ENCODE measurements around the gene CLASP2.
A peak's percentile ranks its signal among the peaks of the same experiment; 100 is the strongest.
"Not testable (repeated sequence)": the region's sequence is repeated elsewhere in the genome, so short reads cannot be mapped to it uniquely, and the experiment has no call there.

Gene CLASP2

DNA sequence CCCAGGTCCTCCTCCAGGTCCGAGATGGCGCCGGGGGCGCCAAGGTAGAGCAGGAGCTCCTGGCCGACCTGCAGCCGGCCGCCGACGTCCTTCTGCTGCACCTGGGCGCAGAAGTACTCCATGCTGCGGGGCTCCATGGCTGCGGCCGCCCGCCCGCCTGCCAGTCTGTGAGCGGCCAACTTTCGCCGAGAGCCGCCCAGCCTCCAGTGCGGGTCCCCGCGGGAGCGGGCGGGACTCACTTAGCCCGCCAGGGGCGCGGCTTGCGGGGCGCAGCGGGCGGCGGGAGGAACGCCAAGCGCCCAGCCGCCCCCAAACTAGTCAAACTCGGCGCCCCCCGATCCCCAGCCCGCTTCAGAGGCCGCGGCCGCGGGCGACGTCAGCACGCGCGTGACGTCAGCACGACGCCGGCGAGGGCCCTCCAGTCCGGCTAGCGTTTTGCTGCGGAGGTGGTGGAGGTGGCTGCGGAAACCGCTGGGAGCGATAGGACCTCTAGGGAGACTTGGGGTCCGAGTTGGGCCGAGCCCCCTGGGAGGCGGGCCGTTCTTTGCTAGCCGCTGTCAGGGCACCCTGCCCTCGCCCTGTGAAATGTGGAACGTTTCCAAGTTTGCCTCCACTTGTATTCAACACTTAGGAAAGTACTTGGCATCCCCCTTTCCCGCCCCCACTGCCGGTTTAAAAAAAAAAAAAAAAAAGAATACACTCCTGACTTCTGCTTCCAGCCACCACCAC is at the start of gene CLASP2:
Gene CLASP2 (minus strand): TSS at position 389 of the 729 bp plus-strand sequence. CDS start 252 bp downstream, at position 137.
- peak; percentile 84 for DNase-seq

DNA sequence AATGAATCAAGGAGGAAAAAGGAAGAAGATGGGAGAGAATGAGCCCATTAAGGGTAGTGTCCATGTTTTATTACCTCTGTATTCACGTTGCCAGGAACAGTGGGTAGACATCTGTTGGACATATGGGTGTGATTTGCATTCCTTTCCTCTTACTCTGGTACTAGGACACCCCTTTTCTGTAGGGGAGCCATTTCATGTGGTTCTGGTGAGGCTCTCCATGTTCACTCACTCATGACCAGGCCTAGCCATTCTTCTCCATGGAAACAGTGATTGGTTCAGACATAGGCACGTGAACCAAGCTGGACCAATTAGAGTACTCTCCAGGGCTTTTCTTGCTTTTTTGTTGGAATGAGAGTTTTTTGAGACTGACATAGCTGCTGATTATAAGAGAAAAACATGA is 40.8 kb upstream of the CLASP2 start:
- DNase-seq: no peak

DNA sequence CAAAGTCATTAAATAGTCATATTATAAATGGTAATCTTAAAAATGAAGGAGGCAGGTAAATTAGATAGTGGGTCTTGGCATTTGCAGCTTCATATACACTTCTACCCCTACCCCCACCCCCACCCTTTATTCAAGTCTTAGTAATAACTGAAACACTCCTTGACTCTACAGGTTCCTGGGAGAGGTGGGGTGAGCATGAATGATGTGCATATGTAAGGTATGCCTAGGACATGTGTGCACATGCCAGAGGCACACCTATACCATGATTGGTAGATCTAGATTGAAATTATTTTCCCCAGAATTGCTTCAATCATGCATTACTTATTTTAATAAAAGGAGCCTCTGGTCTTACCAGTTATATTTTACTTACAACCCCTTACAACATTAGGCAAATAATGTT is 40.2 kb upstream of the CLASP2 start:
- no peak for DNase-seq

DNA sequence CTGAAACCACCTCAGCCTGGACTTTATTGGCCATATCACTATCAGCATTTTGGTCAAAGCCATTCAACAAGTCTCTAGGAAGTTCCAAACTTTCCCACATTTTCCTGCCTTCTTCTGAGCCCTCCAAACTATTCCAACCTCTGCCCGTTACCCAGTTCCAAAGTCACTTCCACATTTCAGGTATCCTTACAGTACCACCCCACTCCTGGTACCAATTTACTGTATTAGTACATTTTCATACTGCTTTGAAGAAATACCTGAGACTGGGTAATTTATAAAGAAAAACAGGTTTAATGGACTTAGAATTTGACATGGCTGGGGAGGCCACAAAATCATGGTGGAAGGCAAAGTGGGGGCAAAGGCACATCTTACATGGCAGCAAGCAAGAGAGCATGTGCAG is 36.3 kb upstream of the CLASP2 start:
- DNase-seq: not testable (repeated sequence)

DNA sequence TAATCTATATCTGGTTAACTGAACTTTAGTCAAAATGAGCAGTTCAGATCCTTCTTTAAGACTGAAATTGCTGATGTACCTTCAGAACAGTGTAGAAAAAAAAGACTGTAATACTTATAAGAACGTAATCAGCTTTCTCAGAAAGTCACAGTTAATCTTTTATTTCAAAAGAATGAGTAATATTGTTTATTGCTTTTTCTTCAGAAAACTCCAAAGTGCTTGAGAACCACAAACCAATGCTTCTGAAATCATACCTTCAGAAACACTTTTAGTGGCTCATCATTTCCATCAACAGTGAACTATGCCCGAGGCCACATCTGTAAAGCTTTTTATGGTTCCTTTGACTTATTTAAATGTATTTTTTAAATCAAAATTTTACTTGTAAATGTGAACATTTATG is 33.3 kb upstream of the CLASP2 start:
- DNase-seq: no peak

DNA sequence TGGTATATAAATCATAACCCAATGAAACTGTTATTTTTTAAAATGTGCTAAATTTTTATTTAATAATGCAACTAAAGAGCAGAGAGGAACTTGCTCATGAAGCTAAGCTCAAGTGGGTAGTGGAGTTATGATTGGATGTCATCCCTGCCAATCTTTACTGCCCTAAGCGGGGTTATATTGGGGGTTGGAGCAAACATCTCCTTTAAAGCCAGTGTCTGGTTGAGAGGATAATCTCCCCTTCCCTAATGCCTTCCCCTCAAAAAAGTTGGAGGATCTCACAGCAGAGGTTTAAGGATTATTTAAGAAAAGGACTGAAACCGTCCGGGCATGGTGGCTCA is 32.1 kb upstream of the CLASP2 start:
- no peak for DNase-seq

DNA sequence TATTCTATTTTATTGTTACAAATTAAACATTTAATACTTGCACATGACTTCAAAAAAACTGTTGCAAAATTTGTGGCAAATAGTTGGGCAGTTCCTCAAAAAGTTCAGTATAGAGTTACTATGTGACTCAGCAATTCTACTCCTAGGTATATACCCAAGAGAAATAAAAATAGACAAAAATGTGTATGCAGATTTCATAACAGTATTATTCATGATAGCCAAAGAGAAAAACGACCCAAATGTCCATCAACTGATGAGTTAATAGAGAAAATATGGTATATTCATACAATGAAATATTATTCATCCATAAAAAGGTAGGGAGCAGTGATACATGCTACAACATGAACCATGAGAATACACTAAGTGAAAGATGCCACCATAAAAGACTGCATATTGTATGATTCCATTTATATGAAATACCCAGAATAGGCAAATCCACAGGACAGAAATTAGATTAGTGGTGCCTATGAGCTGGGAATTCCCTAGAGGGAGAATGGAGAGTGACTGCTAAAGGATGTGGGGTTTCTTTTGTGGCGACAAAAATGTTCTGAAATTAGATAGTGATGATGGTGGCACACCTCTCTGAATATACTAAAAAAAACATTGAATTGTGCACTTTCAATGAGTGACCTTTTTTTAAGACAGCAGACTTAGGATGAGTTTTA is 31.6 kb upstream of the CLASP2 start:
- DNase-seq: no peak

DNA sequence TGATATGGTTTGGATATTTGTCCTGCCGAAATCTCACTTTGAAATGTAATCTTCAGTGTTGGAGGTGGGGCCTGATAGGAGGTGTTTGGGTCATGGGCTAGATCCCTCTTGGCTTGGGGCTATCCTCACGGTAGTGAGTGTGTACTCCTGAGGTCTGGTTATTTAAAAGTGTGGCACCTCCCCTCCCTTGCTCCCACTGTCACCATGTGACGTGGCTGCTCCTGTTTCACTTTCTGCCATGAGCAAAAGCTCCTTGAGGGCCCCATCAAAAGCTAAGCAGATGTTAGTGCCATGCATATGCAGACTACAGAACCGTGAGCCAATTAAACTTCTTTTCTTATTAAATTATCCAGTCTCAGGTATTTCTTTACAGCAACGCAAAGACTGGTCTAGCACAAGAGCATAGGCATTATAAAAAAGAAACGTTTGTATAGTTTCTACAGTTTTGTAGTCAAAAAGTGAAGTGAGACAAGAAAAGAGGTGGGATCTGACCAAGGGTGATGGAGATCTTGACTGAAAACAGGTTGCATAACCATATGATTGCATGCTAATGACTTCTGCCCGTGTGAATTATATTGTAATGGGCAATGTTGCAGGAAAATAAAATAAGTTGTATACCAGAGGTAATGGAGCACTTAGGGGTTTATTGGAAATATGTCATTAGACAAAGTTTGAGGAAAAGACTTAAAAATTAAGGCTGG is 28.5 kb upstream of the CLASP2 start:
- no peak for DNase-seq

DNA sequence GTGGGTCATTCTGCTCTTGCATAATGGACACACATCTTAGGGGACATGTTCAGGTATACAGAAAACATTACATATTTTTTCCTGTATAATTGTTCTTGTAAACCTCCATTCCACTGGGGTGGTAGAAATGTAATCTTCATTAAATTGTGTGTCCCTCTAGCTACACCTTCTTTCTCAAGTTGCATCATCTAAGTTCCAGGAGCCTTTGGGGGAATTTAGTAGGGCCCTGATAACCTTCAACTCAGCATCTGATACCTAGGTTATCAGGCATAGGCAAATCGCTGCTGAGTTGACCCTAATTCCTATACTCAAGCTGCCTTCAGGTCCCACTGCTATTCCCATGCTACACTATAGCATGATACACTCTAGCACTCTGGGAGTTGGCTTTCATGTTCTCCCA is 19.1 kb upstream of the CLASP2 start:
- DNase-seq: no peak

DNA sequence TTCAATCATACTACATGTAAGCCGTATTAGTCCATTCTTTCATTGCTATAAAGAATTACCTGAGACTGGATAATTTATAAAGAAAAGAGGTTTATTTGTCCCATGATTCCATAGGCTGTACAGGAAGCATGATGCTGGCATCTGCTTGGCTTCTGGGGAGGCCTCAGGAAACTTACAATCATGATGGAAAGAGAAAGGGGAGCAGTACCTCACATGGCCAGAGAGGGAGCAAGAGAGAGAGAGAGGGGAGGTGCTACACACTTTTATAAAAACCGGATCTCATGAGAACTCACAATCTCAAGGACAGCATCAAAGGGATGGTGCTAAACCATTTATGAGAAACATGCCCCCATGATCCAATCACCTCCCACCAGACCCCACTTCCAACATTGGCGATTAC is 14.3 kb upstream of the CLASP2 start:
- no peak for DNase-seq

DNA sequence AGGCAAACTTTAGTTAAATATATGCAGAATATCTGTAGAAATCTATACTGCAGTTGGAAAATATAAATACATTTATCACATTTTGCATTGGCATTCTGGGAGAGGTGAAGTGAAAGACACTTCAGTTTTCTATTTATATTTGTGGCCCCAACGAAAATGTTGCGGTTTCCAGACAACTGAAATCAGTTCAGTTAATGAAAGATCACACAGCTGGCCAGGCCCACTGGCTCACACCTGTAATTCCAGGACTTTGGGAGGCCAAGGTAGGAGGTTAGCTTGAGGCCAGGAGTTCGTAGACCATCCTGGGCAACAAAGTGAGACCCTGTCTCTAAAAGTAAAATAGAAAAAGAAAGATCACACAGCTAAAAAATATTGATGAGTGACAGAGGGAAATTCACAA is 11.9 kb upstream of the CLASP2 start:
- DNase-seq: no peak

DNA sequence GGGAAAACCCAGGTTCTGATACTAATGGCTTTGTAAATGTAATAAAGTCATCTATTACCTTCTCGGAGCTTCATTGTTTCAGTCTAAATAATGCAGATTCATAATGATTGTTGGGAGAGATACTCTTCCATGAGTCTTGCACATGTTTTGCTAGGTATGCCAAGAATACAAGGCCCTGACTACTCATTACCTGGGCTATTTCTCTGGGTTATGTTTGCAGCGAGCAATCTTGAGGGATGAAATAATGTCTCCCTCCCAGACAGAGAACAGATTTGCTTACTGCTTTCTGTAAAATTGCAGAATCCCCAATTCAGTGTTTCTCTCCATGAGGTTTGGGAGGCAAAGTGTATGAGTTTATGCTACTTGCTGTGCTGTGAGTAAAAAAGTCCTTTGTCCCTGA is 6.2 kb upstream of the CLASP2 start:
- DNase-seq: no peak

DNA sequence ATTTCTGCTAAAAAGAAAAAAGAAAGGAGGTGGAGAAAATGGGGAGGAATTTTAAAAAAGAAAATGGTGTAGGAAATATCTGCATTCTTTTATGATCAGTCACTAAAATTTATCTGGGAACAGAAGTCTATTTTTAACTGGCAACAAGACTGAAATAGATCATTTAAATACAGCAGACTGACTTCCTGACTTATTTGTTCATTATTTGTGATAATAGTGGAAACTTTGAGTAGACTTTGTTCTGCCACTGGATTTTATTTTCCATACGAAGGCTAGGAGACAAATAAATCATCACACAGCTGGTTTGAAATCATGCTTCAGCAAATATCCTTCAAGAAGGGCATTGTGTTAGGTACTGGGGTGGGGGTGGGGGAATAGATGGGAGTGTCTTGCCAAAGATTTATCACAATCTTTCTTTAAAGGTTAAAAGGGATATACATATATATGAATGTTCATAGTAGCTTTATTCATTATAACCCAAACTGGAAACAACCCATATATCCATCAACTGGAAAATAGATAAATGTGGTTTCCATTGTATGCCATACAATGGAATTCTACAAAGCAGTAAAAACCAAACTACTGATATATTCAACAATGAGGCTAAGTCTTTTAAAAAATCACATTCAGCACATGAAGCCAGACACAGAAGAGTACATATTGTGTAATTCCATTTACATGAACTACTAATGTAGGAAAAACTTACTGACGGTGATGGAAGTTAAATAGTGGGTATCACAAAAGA is 4.7 kb upstream of the CLASP2 start:
- no peak for DNase-seq

DNA sequence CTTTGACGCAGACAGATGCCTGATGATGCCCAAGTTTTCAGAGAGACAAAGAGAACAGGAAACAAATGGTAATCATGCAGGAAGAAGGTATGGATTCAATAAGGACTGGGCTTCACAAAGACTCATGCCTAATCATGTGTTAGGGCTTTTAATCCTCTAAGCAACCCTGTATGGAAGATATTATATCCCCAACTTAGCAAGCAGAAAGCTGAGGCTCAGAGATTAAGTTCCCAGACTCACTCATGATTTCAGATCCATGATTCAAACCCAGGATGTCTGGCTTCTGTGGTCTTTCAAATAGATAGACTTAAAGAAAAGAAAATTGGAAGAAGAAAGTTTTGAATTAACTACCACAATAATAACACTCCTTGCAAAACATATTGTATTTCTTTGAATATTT is 4.1 kb upstream of the CLASP2 start:
- DNase-seq: no peak

DNA sequence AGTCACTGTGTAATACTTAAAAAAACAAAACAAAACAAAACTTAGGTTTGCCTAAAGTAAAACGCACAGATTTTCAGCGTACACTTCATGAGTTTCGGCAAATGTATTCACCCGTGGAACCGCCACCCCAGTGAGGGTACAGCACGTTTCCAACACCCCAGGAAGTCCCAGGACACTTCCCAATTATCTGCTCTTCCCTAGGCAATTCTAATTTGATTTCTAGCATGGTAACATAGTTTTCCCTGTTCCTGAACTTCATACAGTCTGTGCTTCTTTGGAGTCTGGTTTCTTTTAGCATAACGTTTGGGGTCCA is 497 bp upstream of the CLASP2 start:
- DNase-seq: no peak

DNA sequence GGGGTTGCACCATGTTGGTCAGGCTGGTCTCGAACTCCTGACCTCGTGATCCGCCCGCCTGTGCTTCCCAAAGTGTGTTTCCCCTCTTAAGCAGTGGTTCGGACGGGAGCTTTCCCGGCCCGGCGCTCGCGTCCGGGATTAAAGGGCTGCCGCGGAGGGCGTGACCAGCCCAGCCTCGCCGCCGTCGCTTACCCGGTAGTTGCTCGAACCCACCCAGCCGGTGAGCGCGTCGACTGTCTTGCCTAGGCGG is 513 bp downstream of the CLASP2 start:
- DNase-seq: peak; percentile 66

DNA sequence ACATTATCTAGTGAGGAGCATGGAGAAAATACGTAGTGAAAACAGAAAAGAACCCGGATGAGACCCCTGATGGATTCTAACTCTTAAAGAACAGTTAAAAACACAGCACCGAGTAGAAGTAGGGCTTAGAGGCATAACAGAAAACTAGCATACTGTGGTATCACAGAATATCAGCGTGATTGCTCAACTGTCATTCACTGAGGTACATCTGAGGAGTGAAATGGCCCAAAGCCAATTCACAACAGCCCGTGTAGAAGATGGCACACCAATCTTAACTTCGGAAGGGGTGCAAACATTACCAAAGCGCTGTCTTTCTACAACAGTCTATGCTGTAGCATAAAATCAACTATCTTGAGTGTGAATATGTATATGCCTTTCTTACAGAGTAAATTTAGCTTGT is 1.8 kb downstream of the CLASP2 start:
- DNase-seq: no peak

DNA sequence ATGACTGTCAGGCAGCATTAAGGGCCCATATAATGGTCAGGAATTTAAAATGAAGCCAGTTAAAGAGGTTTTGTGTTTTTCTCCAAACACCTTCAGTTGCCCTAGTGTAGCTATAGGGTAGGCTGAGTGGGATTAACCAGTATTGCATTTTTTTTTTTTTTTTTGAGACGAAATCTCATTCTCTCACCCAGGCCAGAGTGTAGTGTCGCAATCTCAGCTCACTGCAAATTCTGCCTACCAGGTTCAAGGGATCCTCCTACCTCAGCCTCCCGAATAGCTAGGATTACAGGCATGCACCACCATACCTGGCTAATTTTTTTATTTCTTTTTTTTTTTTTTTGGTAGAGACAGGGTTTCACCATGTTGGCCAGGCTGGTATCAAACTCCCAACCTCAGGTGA is 7.0 kb downstream of the CLASP2 start:
- no peak for DNase-seq

DNA sequence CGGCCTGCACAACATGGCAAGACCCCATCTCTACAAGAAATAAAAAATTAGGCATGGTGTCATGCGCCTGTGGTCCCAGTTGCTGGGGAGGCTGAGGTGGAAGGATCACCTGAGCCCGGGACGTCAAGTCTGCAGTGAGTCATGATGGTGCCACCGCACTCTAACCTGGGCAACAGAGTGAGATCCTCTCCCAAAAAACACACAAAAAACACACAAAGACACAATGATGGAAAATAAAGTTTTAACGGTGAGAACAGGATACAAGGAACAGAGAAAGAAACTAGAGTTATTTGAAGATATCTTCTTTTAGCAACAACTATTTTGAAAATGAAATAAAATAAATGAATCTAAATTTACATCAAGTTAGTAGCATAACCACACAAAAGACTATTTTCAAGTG is 12.0 kb downstream of the CLASP2 start:
- no peak for DNase-seq

DNA sequence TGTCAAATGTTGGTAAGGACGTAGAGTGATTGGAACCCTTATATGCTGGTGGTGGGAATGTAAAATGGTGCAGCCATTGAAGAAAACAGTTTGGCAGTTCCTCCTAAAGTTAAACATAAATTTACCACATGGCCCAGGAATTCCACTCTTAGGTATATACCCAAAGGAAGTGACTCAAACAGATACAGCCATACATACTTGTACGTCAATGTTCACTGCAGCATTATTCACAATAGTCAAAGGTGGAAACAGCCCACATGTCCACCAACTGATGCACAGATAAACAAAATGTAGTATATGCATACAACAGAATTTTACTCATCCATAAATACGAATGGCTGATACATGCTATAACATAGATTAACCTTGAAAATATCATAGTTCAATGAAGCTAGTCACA is 13.2 kb downstream of the CLASP2 start:
- DNase-seq: no peak

DNA sequence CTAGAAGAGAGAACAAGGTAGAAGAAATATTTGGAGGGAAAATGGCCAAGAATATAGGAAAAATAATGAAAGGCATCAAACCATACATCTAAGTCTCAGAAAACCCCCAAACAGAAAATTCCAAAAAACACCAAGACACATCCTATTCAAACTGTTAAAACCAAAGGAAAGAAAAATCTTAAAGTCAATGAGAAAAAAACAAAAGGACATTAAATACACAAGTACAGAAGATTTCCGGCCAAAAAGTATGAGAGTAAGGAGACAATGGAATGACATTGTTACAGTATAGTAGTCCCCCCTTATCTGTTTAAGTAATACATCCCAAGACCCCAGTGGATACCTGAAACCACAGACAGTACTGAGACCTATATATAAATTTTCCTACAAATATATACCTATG is 18.8 kb downstream of the CLASP2 start:
- no peak for DNase-seq

DNA sequence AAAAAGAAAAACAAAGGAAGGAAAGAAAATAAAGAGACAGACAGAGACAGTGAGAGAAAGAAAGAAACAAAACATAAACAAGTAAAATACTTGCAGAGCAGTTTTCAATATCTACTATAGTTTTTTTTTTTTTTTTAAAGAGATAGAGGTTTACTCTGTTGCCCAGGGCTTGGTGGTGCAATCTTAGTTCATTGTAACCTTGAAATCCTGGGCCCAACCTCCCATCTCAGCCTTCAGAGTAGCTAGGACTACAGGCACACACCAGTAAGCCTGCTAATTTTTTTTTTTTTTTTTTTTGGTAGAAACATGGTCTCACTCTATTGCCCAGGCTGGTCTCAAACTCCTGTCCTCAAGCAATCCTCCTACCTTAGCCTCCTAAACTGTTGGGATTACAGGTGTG is 23.1 kb downstream of the CLASP2 start:
- no peak for DNase-seq

DNA sequence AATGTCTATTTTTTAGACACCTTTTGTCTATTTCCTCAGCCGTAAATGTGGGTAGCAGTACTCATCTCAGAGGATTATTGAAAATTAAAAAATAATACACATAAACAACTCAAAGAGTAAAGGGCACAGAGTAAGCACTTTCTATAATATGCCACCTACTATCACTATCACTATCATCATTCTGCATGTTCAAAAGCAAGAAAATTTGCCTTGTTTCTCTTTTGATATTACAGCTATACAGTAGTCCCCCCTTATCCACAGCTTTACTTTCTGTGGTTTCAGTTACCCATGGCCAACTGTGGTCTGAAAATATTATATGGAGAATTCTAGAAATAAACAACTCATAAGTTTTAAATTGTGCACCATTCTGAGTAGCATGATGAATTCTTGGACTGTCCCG is 27.7 kb downstream of the CLASP2 start:
- DNase-seq: no peak

DNA sequence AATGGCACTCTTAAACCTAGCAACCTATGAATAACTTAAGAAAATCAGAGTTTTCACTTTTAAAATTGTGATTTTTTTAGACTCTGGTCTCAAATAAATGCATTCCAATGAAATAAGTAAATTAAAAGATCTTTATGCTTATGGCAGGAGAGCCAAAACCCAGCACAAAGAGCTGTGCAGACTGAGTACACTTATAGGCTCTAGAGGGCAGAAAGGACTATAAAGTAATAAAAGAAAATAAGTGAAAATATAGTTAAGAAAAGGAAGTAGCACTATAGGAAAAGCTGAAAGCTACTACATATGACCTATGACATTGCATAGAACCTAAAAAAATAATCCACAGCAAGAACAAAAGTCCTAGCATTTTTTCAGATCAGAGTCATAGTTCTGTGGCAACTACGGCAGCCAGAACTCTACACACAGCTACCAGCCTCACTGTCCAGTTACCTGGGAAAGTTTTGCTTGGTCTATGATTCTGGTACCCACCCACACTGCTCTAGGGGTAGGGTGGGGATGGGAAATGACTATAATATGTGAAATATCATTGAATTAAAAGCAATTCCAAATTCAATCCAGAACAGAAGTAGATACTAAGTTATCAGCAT is 30.5 kb downstream of the CLASP2 start:
- DNase-seq: no peak

Data from T1000 (cell line).